OCI-LY7 (cell line): ENCODE data around the gene PIGN.

ENCODE experiments used
- CTCF ChIP-seq: fragments of 200-600 bp; sonication (generic); conservative IDR thresholded peaks from 2 replicates; pipeline ENCODE4 v1.5.1; 2014; ENCODE audit warnings: mild to moderate bottlenecking, antibody characterized with exemption, low read length, moderate library complexity, mixed read lengths
- EZH2phosphoT487 ChIP-seq: fragments of 200-600 bp; sonication (generic); IDR thresholded peaks from 2 replicates; pipeline ENCODE4 v1.6.1; 2018; ENCODE audit warnings: low read depth, borderline replicate concordance, mild to moderate bottlenecking, mixed run types, antibody characterized with exemption, low read length, moderate library complexity, mixed read lengths

DNA sequence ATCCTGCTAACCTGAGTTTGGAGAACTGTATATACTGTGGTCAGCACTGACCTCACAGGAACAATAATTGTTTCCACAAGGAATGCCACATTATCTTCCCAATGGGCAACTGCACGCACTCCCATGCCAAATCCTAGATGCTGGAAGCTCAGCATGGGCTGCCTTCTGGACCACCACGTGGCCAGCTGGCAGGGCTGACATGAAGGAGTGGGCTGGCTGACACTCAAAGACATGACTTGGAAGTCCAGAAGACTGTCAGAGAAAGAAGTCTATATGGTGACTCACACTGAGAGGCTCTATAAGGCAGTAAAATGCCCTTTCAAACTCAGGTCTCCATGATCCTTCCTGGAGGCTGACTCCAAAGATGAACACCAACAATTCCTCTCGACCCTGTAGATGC lies 195.7 kb downstream of the PIGN start:
- TF ChIP-seq CTCF (no peak), EZH2phosphoT487 (no peak)
